GM23248 (cell line): ENCODE measurements around the gene TRAPPC2L. TPM values are rescaled to one million over a fixed set of nuclear protein-coding genes. Genes with fewer than 3 reads are reported as not detected.
A peak's percentile ranks its signal among the peaks of the same experiment; 100 is the strongest.

ENCODE experiments used
- DNase-seq: peaks from one replicate; pipeline ENCODE4 v3.0.0-alpha.2; 2015
- H2AFZ ChIP-seq: fragments of 200-600 bp; sonication (generic); 2 replicates; pipeline ENCODE4 v1.6.1; 2016; ENCODE audit warnings: antibody characterized with exemption
- H3F3A ChIP-seq: fragments of 200-600 bp; sonication (generic); 2 replicates; pipeline ENCODE4 v1.6.1; 2016; ENCODE audit warnings: mild to moderate bottlenecking, antibody characterized with exemption, mixed run types; ENCODE audit not compliant: insufficient read depth
- H3K27ac ChIP-seq: fragments of 200-600 bp; sonication (generic); 2 replicates; pipeline ENCODE4 v1.5.1; 2016; ENCODE audit warnings: mild to moderate bottlenecking
- H3K27me3 ChIP-seq: fragments of 200-600 bp; sonication (generic); replicated peaks from 2 replicates; pipeline ENCODE4 v1.6.1; 2016; ENCODE audit warnings: mild to moderate bottlenecking; ENCODE audit not compliant: insufficient read depth
- H3K36me3 ChIP-seq: fragments of 200-600 bp; sonication (generic); 2 replicates; pipeline ENCODE4 v1.6.1; 2016; ENCODE audit warnings: low read depth, mild to moderate bottlenecking
- H3K4me1 ChIP-seq: fragments of 200-600 bp; sonication (generic); 2 replicates; pipeline ENCODE4 v1.6.1; 2016; ENCODE audit warnings: mild to moderate bottlenecking; ENCODE audit not compliant: insufficient read depth
- H3K4me2 ChIP-seq: fragments of 200-600 bp; sonication (generic); one replicate; pipeline ENCODE4 v1.6.1; 2016; ENCODE audit warnings: mild to moderate bottlenecking; ENCODE audit not compliant: unreplicated experiment
- H3K4me3 ChIP-seq: fragments of 200-600 bp; sonication (generic); 2 replicates; pipeline ENCODE4 v1.5.1; 2016; ENCODE audit warnings: mild to moderate bottlenecking
- H3K79me2 ChIP-seq: fragments of 200-600 bp; sonication (generic); 2 replicates; pipeline ENCODE4 v1.6.1; 2016; ENCODE audit warnings: mild to moderate bottlenecking; ENCODE audit not compliant: insufficient read depth
- H3K9ac ChIP-seq: fragments of 200-600 bp; sonication (generic); 2 replicates; pipeline ENCODE4 v1.6.1; 2016; ENCODE audit warnings: mild to moderate bottlenecking
- H3K9me2 ChIP-seq: fragments of 200-600 bp; sonication (generic); 2 replicates; pipeline ENCODE4 v1.6.1; 2016; ENCODE audit warnings: mixed run types, mild to moderate bottlenecking, moderate library complexity; ENCODE audit not compliant: insufficient read depth
- H3K9me3 ChIP-seq: fragments of 200-600 bp; sonication (generic); one replicate; pipeline ENCODE4 v1.6.1; 2017; ENCODE audit warnings: low read depth
- H4K20me1 ChIP-seq: fragments of 200-600 bp; sonication (generic); 2 replicates; pipeline ENCODE4 v1.6.0; 2016; ENCODE audit not compliant: insufficient read depth
- EZH2 ChIP-seq: fragments of 200-600 bp; sonication (generic); IDR thresholded peaks from 2 replicates; pipeline ENCODE4 v1.6.1; 2018; ENCODE audit warnings: antibody characterized with exemption, mild to moderate bottlenecking; ENCODE audit not compliant: insufficient read depth, poor library complexity, severe bottlenecking
- EZH2phosphoT487 ChIP-seq: fragments of 200-600 bp; sonication (generic); IDR thresholded peaks from 2 replicates; pipeline ENCODE4 v1.6.1; 2018; ENCODE audit warnings: antibody characterized with exemption, moderate library complexity, mild to moderate bottlenecking, low read depth; ENCODE audit not compliant: insufficient read depth
- WGBS, 2 experiments: methylation state at CpG; one replicate each; pipeline ENCODE4 v1.1.6; 2015 to 2017; ENCODE audit warnings: low lambda C conversion rate in 2 of 2, low coverage in 1 of 2; ENCODE audit errors: missing lambda C conversion rate in 2 of 2; 5-methylcytosine and 5-hydroxymethylcytosine counted together
- in situ Hi-C: fragments of 300-500 bp; cut with MboI; formaldehyde crosslinking; loops from 2 replicates; pipeline ENCODE4 v1.15.0; 2020
- polyA plus RNA-seq: library from polyadenylated mRNA; unstranded; fragments of >200 nt; fragmentation: Nextera tagmentation; extraction: Ambion mirVana; gene quantifications from 2 replicates; pipeline ENCODE4 v1.2.1, GENCODE V29; 2016
- total RNA-seq: library from RNA; depleted of rRNA; stranded (reverse); fragments of >200 nt; shearing (Covaris generic); gene quantifications from 2 replicates; pipeline ENCODE4 v1.2.3, GENCODE V29; 2014

TRAPPC2L gene
- total and polyA plus RNA-seq, 2 experiments from 2014 or later: 18.7 to 83.2 TPM

DNA sequence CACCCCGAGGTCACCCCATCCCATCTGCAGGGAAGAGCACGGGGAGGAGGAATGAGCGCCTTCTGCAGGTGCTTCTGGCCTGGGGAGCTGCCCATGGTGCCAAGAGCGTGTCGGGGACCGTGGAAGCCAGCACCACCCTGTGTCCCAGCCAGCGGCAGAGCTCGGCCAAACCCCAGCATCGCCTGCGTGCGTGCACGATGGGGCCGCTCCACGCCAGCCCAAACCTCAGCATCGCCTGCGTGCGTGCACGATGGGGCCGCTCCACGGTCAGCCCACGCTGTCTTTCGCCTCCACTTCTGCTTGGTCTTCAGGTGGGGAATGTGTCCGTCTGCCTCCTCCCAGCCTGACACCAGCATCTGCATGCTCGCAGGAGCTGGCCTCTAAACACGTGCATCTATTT lies 14.1 kb upstream of the TRAPPC2L start:
- Histone ChIP-seq H3K9me3 (no peaks in the 10 kb centered on the region), H3K27ac (no peak overlapping the region), H3K4me3 (no peak overlapping the region), H4K20me1 (no peaks in the 10 kb centered on the region), H3K4me1 (no peaks in the 10 kb centered on the region), H3K79me2 (no peaks in the 10 kb centered on the region), H3K9ac (no peak overlapping the region), H3K9me2 (no peaks in the 10 kb centered on the region), H3K4me2 (no peak overlapping the region), H3F3A (no peaks in the 10 kb centered on the region), H3K27me3 (no peaks in the 10 kb centered on the region), H3K36me3 (no peaks in the 10 kb centered on the region), H2AFZ (no peak overlapping the region)
- in situ Hi-C loops: no loop called here
- DNase-seq: no peak
- TF ChIP-seq EZH2phosphoT487: no peak
- no peak for TF ChIP-seq EZH2
- WGBS, 2 experiments: 92 to 96% methylated on average over 15 to 25 of the region's 25 CpGs

DNA sequence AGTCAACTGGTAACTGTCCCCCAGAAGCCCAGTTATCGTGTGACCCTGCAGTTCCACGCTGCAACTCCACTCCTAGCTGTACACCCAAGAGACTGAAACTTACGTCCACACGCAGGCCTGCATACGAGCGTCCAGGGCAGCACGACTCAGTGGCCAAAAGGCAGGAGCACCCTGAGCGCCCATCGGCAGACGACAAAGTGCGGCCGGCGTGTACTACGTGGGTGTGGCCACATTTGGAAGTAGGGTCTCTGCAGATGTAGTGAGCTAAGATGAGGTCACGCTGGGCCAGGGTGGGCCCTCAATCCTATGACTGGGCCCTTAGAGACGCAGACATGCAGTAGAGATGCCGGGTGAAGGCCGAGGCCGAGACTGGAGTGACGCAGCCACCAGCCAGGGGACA lies 13.7 kb upstream of the TRAPPC2L start:
- H3K9ac ChIP-seq: no peak overlapping the region
- no peaks in the 10 kb centered on the region for H4K20me1 ChIP-seq
- H3K36me3 ChIP-seq: no peaks in the 10 kb centered on the region
- no peak overlapping the region for H2AFZ ChIP-seq
- H3K79me2 ChIP-seq: no peaks in the 10 kb centered on the region
- TF ChIP-seq EZH2 (no peak), EZH2phosphoT487 (no peak)
- no peak overlapping the region for H3K4me3 ChIP-seq
- in situ Hi-C loops: no loop called here
- H3K27ac ChIP-seq: no peak overlapping the region
- H3K9me3 ChIP-seq: no peaks in the 10 kb centered on the region
- H3K9me2 ChIP-seq: no peaks in the 10 kb centered on the region
- H3K4me1 ChIP-seq: no peaks in the 10 kb centered on the region
- no peaks in the 10 kb centered on the region for H3F3A ChIP-seq
- no peaks in the 10 kb centered on the region for H3K27me3 ChIP-seq
- H3K4me2 ChIP-seq: no peak overlapping the region
- WGBS, 2 experiments: 93 to 94% methylated on average over 19 to 20 of the region's 20 CpGs
- no peak for DNase-seq

DNA sequence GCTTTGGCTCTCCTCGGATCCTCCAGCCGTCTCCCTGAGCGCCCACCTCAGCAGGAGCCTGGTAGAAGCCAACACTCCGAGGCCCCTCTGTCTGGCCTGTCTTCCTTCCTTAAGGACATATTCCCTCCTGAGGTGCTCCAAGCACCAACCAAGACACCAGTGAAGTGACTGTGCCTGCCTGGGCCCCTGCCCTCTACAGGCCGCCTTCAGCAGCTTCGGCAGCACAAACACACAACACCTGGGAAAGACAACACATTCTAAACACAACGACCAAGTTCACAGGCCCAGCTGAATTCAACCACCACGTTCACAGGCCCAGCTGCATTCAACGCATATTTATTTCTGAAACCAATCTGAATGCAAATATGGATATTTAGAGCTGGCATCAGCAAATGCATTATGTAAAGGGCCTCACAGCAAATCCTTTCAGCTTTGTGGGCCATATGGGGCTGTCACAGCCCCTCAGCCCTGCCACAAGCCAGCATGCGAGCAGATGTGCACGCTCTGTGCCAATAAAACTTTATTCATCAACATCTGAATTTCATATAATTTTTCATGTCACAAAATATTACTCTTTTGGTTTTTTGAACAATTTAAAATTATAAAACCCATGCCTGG lies 12.4 kb upstream of the TRAPPC2L start:
- no peaks in the 10 kb centered on the region for H4K20me1 ChIP-seq
- no peak overlapping the region for H3K4me2 ChIP-seq
- no peaks in the 10 kb centered on the region for H3K9me2 ChIP-seq
- no peaks in the 10 kb centered on the region for H3K27me3 ChIP-seq
- H3K36me3 ChIP-seq: no peaks in the 10 kb centered on the region
- WGBS, 2 experiments: 77 to 78% methylated on average over 11 of the region's 11 CpGs
- H3K27ac ChIP-seq: no peak overlapping the region
- in situ Hi-C loops: no loop called here
- no peaks in the 10 kb centered on the region for H3K79me2 ChIP-seq
- no peaks in the 10 kb centered on the region for H3K4me1 ChIP-seq
- DNase-seq: no peak
- H3F3A ChIP-seq: no peaks in the 10 kb centered on the region
- no peak overlapping the region for H3K9ac ChIP-seq
- no peak overlapping the region for H2AFZ ChIP-seq
- no peaks in the 10 kb centered on the region for H3K9me3 ChIP-seq
- TF ChIP-seq EZH2phosphoT487: no peak
- no peak for TF ChIP-seq EZH2
- H3K4me3 ChIP-seq: no peak overlapping the region

DNA sequence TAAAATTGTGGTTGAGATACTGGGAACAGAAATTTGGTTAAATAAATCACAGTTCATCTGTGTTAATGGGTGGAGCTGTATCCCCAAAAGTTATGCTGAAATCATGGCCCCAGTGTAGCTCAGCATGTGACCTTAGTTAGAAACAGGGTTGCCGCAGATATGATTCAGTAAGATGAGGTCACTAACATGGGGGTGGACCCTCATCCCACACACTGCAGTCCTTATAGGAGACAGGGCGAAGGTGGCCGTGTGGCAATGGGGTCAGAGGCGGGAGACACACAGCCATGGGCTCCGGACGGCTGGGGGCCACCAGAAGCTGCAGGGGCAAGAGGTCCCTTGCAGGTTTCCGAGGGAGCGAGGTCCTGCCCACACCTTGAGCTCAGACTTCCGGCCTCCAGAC lies 10.8 kb upstream of the TRAPPC2L start:
- 92 to 94% methylated on average over 9 of the region's 9 CpGs for WGBS, 2 experiments
- H3K9me3 ChIP-seq: no peaks in the 10 kb centered on the region
- TF ChIP-seq EZH2 (no peak), EZH2phosphoT487 (no peak)
- in situ Hi-C loops: no loop called here
- H3K36me3 ChIP-seq: no peaks in the 10 kb centered on the region
- H3K27me3 ChIP-seq: no peaks in the 10 kb centered on the region
- peak; percentile 36 for DNase-seq
- no peak overlapping the region for H3K9ac ChIP-seq
- no peaks in the 10 kb centered on the region for H3K4me1 ChIP-seq
- no peaks in the 10 kb centered on the region for H3K9me2 ChIP-seq
- no peaks in the 10 kb centered on the region for H3K79me2 ChIP-seq
- no peak overlapping the region for H3K4me3 ChIP-seq
- no peak overlapping the region for H2AFZ ChIP-seq
- no peak overlapping the region for H3K27ac ChIP-seq
- H3K4me2 ChIP-seq: no peak overlapping the region
- H4K20me1 ChIP-seq: no peaks in the 10 kb centered on the region
- no peaks in the 10 kb centered on the region for H3F3A ChIP-seq

DNA sequence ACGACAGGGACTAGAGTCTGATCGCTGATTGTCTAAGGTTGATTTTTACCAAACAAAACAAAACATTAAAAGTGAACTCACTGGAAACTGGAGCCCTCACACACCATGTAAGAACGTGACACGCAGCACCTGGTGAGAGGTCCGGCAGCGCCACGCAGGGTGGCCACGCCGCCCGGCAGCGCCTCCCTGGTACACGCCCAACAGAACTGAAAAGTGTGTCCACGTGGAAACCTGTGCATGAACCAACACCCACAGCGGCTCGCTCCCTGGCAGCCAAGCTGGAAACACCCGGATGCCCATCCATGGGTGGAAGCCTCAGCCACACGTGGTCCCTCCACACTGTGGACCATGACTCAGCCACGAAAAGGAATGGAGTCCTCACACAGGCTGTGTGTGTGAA lies 9.3 kb upstream of the TRAPPC2L start:
- H3K9me2 ChIP-seq: no peaks in the 10 kb centered on the region
- no peak overlapping the region for H2AFZ ChIP-seq
- H3K4me2 ChIP-seq: no peak overlapping the region
- H3K36me3 ChIP-seq: no peaks in the 10 kb centered on the region
- 90 to 96% methylated on average over 18 of the region's 18 CpGs for WGBS, 2 experiments
- H3K27me3 ChIP-seq: no peaks in the 10 kb centered on the region
- H4K20me1 ChIP-seq: no peaks in the 10 kb centered on the region
- no peak for DNase-seq
- no peaks in the 10 kb centered on the region for H3K9me3 ChIP-seq
- H3K79me2 ChIP-seq: no peaks in the 10 kb centered on the region
- in situ Hi-C loops: no loop called here
- H3K4me1 ChIP-seq: no peaks in the 10 kb centered on the region
- no peak overlapping the region for H3K4me3 ChIP-seq
- H3K9ac ChIP-seq: no peak overlapping the region
- TF ChIP-seq EZH2phosphoT487: no peak
- TF ChIP-seq EZH2: no peak
- H3K27ac ChIP-seq: no peak overlapping the region
- no peaks in the 10 kb centered on the region for H3F3A ChIP-seq
